Measurements from ENCODE around the gene EVC2.

EVC2 gene

DNA sequence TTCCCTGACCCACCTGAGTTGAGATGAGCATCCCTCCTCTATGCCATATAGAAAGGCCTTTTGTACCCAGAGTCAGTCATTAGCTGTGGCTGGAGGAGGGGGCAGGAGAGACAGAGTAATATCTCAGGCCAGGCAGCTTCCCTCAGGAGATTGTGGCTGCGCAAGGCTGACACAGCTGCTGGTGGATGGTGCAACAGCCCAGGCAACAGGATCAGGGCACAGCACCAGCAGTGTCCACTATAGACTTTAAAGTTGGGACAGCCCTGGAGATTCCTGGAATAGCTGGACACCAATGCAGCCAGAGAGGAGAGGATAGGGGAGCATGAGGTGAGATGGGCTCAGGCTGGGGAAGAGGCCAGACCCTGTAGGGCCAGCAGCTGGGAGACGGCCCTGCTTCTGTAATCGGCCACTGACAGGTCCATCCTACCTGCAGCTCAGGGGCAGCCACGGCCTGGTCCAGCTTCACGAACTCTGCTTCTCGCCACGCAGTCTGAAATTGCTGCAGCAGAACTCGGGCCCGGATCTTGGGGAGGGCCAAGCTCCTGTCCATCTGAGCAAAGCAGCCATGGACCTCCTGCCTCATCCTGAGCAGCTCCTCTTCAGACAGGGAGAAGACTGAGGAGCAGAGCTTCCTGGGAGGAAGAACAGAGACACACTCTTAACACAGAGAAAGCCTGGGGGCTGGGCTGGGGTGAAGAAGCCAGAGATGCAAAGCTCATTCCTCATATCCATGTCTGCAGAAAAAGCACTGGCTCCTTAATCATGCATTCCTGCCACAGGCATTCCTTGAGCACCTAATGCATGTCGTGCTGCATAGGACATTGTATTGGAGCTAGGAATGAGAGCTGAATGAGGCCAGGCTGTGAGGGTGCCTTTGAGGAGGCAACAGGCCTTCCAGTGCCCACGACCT lies 90.1 kb downstream of the EVC2 start:
- Histone ChIP-seq H3K18ac (ENCODE audit: low read length) (no peak overlapping the region), H3K79me1 (ENCODE audit: low read depth, low read length) (no peaks in the 10 kb centered on the region), H3K36me3 (replicated peaks in 1 of 2; ENCODE audit: control insufficient read depth in 2 of 2, insufficient read depth in 2 of 2, low read length in 2 of 2) (peaks cover 0 to 6% of the 10 kb centered on the region in 2 donors), H3K23ac (ENCODE audit: low read depth, low read length, poor library complexity) (no peak overlapping the region), H2BK5ac (ENCODE audit: low read length) (no peak overlapping the region), H2BK15ac (ENCODE audit: low read length) (no peak overlapping the region), H3K27me3 (ENCODE audit: control insufficient read depth in 3 of 3, insufficient read depth in 3 of 3, low read depth in 1 of 3, low read length in 3 of 3) (no peaks in the 10 kb centered on the region), H3K4me2 (ENCODE audit: insufficient read depth, low read length, poor library complexity, severe bottlenecking) (no peak overlapping the region), H3K4me3 (ENCODE audit: low read length in 2 of 2) (no peak overlapping the region), H3K4ac (ENCODE audit: low read length) (no peak overlapping the region), H3K27ac (replicated peaks; ENCODE audit: low read length) (no peak overlapping the region), H3K9ac (ENCODE audit: low read depth, low read length, poor library complexity) (no peak overlapping the region), H4K91ac (ENCODE audit: low read depth, low read length, poor library complexity) (no peak overlapping the region), H2AFZ (ENCODE audit: low read length) (no peak overlapping the region), H2AK5ac (ENCODE audit: low read depth, low read length) (no peak overlapping the region), H2BK12ac (ENCODE audit: low read length) (no peak overlapping the region), H3K9me3 (replicated peaks in 1 of 2; ENCODE audit: control insufficient read depth in 2 of 2, insufficient read depth in 1 of 2, low read depth in 1 of 2, low read length in 2 of 2) (peaks cover 0 to 1% of the 10 kb centered on the region in 2 donors), H4K8ac (ENCODE audit: low read depth, low read length) (no peak overlapping the region), H3K4me1 (ENCODE audit: control insufficient read depth in 2 of 2, insufficient read depth in 1 of 2, low read depth in 1 of 2, low read length in 2 of 2) (no peaks in the 10 kb centered on the region), H3K14ac (ENCODE audit: low read length) (no peak overlapping the region), H2BK120ac (ENCODE audit: low read depth, low read length) (no peak overlapping the region)
- no CpG with 5 or more reads among the region's 11 CpGs for WGBS, 2 donors (ENCODE audit: extremely low coverage in 2 of 2, insufficient read length in 2 of 2, insufficient replicate concordance in 1 of 2)
- DNase-seq (ENCODE audit: low spot score), result no peak

DNA sequence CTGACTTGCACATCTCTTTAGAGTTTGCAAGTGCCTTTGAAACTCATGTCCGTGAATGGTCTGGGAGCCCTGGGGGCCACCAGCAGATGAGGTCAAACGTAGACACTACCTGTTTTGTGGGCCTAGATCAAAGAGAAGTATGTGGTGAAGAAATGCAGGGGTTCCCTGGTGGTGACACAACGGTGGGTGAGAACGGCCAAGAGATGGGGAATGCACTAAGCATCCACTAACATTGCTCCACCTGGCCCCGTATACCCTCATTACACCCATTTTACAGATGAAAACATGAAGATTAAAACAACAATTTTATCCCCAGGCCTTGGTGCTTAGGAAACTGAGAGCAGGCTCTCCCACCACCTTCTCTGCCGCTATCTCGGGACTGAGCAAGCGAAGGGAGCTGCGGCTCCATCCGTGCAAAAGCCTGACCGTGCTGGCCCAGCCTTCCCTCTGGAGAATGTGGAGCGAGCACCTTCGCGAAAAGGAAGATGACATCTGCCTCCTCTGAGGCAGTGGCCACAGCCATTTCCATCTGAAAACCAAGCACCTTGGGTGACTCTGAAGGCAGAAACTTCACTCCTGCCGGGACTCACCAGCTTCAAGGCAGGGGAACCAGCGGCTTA lies 91.9 kb downstream of the EVC2 start:
- no peaks in the 10 kb centered on the region for H3K79me1 ChIP-seq (ENCODE audit: low read depth, low read length)
- no peak overlapping the region for H2BK12ac ChIP-seq (ENCODE audit: low read length)
- no peak overlapping the region for H2AK5ac ChIP-seq (ENCODE audit: low read depth, low read length)
- H3K4me1 ChIP-seq (ENCODE audit: control insufficient read depth in 2 of 2, insufficient read depth in 1 of 2, low read depth in 1 of 2, low read length in 2 of 2), result no peaks in the 10 kb centered on the region
- DNase-seq (ENCODE audit: low spot score), result no peak
- H3K23ac ChIP-seq (ENCODE audit: low read depth, low read length, poor library complexity), result no peak overlapping the region
- H3K9ac ChIP-seq (ENCODE audit: low read depth, low read length, poor library complexity), result peak overlapping the region; percentile 24
- no peak overlapping the region for H2BK5ac ChIP-seq (ENCODE audit: low read length)
- peaks cover 0 to 6% of the 10 kb centered on the region in 2 donors for H3K36me3 ChIP-seq (replicated peaks in 1 of 2; ENCODE audit: control insufficient read depth in 2 of 2, insufficient read depth in 2 of 2, low read length in 2 of 2)
- peaks cover 0 to 1% of the 10 kb centered on the region in 2 donors for H3K9me3 ChIP-seq (replicated peaks in 1 of 2; ENCODE audit: control insufficient read depth in 2 of 2, insufficient read depth in 1 of 2, low read depth in 1 of 2, low read length in 2 of 2)
- no peak overlapping the region for H4K8ac ChIP-seq (ENCODE audit: low read depth, low read length)
- H3K18ac ChIP-seq (ENCODE audit: low read length), result no peak overlapping the region
- H2BK120ac ChIP-seq (ENCODE audit: low read depth, low read length), result no peak overlapping the region
- no peak overlapping the region for H2AFZ ChIP-seq (ENCODE audit: low read length)
- no peaks in the 10 kb centered on the region for H3K27me3 ChIP-seq (ENCODE audit: control insufficient read depth in 3 of 3, insufficient read depth in 3 of 3, low read depth in 1 of 3, low read length in 3 of 3)
- no CpG with 5 or more reads among the region's 16 CpGs for WGBS, 2 donors (ENCODE audit: extremely low coverage in 2 of 2, insufficient read length in 2 of 2, insufficient replicate concordance in 1 of 2)
- no peak overlapping the region for H2BK15ac ChIP-seq (ENCODE audit: low read length)
- H3K14ac ChIP-seq (ENCODE audit: low read length), result no peak overlapping the region
- no peak overlapping the region for H3K4ac ChIP-seq (ENCODE audit: low read length)
- H3K4me2 ChIP-seq (ENCODE audit: insufficient read depth, low read length, poor library complexity, severe bottlenecking), result no peak overlapping the region
- no peak overlapping the region for H4K91ac ChIP-seq (ENCODE audit: low read depth, low read length, poor library complexity)
- no peak overlapping the region for H3K27ac ChIP-seq (replicated peaks; ENCODE audit: low read length)
- H3K4me3 ChIP-seq (ENCODE audit: low read length in 2 of 2), result no peak overlapping the region

- H3K9ac ChIP-seq (ENCODE audit: low read depth, low read length, poor library complexity), result no peak overlapping the region
- no peak overlapping the region for H3K18ac ChIP-seq (ENCODE audit: low read length)
- H3K4ac ChIP-seq (ENCODE audit: low read length), result no peak overlapping the region
- H2BK120ac ChIP-seq (ENCODE audit: low read depth, low read length), result no peak overlapping the region
- H3K4me1 ChIP-seq (ENCODE audit: control insufficient read depth in 2 of 2, insufficient read depth in 1 of 2, low read depth in 1 of 2, low read length in 2 of 2), result no peaks in the 10 kb centered on the region
- H3K27ac ChIP-seq (replicated peaks; ENCODE audit: low read length), result no peak overlapping the region
- H3K79me1 ChIP-seq (ENCODE audit: low read depth, low read length), result no peaks in the 10 kb centered on the region
- H4K91ac ChIP-seq (ENCODE audit: low read depth, low read length, poor library complexity), result no peak overlapping the region
- H2AK5ac ChIP-seq (ENCODE audit: low read depth, low read length), result no peak overlapping the region
- no peak overlapping the region for H2BK12ac ChIP-seq (ENCODE audit: low read length)
- peaks cover 0 to 6% of the 10 kb centered on the region in 2 donors for H3K36me3 ChIP-seq (replicated peaks in 1 of 2; ENCODE audit: control insufficient read depth in 2 of 2, insufficient read depth in 2 of 2, low read length in 2 of 2)
- WGBS, 2 donors (ENCODE audit: extremely low coverage in 2 of 2, insufficient read length in 2 of 2, insufficient replicate concordance in 1 of 2), result no CpG with 5 or more reads among the region's 10 CpGs
- H3K27me3 ChIP-seq (ENCODE audit: control insufficient read depth in 3 of 3, insufficient read depth in 3 of 3, low read depth in 1 of 3, low read length in 3 of 3), result no peaks in the 10 kb centered on the region
- no peak overlapping the region for H3K4me3 ChIP-seq (ENCODE audit: low read length in 2 of 2)
- H3K14ac ChIP-seq (ENCODE audit: low read length), result no peak overlapping the region
- H2BK15ac ChIP-seq (ENCODE audit: low read length), result no peak overlapping the region
- no peak overlapping the region for H4K8ac ChIP-seq (ENCODE audit: low read depth, low read length)
- no peak overlapping the region for H3K4me2 ChIP-seq (ENCODE audit: insufficient read depth, low read length, poor library complexity, severe bottlenecking)
- no peak overlapping the region for H2AFZ ChIP-seq (ENCODE audit: low read length)
- H2BK5ac ChIP-seq (ENCODE audit: low read length), result no peak overlapping the region
- no peak overlapping the region for H3K23ac ChIP-seq (ENCODE audit: low read depth, low read length, poor library complexity)
- no peak for DNase-seq (ENCODE audit: low spot score)
- peaks cover 0 to 1% of the 10 kb centered on the region in 2 donors for H3K9me3 ChIP-seq (replicated peaks in 1 of 2; ENCODE audit: control insufficient read depth in 2 of 2, insufficient read depth in 1 of 2, low read depth in 1 of 2, low read length in 2 of 2)
Measured at GRCh38 chr4:5615496-5616075, 92.8 kb downstream of the EVC2 start.

- no peak overlapping the region for H2BK15ac ChIP-seq (ENCODE audit: low read length)
- H4K8ac ChIP-seq (ENCODE audit: low read depth, low read length), result no peak overlapping the region
- H2AFZ ChIP-seq (ENCODE audit: low read length), result no peak overlapping the region
- no peak overlapping the region for H3K27ac ChIP-seq (replicated peaks; ENCODE audit: low read length)
- H2BK5ac ChIP-seq (ENCODE audit: low read length), result no peak overlapping the region
- DNase-seq (ENCODE audit: low spot score), result no peak
- WGBS, 2 donors (ENCODE audit: extremely low coverage in 2 of 2, insufficient read length in 2 of 2, insufficient replicate concordance in 1 of 2), result no CpG with 5 or more reads among the region's 5 CpGs
- H3K4me2 ChIP-seq (ENCODE audit: insufficient read depth, low read length, poor library complexity, severe bottlenecking), result no peak overlapping the region
- H3K79me1 ChIP-seq (ENCODE audit: low read depth, low read length), result no peaks in the 10 kb centered on the region
- no peak overlapping the region for H4K91ac ChIP-seq (ENCODE audit: low read depth, low read length, poor library complexity)
- H3K4ac ChIP-seq (ENCODE audit: low read length), result no peak overlapping the region
- H3K9ac ChIP-seq (ENCODE audit: low read depth, low read length, poor library complexity), result no peak overlapping the region
- no peaks in the 10 kb centered on the region for H3K4me1 ChIP-seq (ENCODE audit: control insufficient read depth in 2 of 2, insufficient read depth in 1 of 2, low read depth in 1 of 2, low read length in 2 of 2)
- H3K23ac ChIP-seq (ENCODE audit: low read depth, low read length, poor library complexity), result no peak overlapping the region
- no peak overlapping the region for H3K14ac ChIP-seq (ENCODE audit: low read length)
- no peak overlapping the region for H2BK12ac ChIP-seq (ENCODE audit: low read length)
- peaks cover 0 to 6% (median 0%) of the 10 kb centered on the region in 3 experiments for H3K27me3 ChIP-seq (ENCODE audit: control insufficient read depth in 3 of 3, insufficient read depth in 3 of 3, low read depth in 1 of 3, low read length in 3 of 3)
- H3K36me3 ChIP-seq (replicated peaks in 1 of 2; ENCODE audit: control insufficient read depth in 2 of 2, insufficient read depth in 2 of 2, low read length in 2 of 2), result peaks cover 0 to 2% of the 10 kb centered on the region in 2 donors
- H2BK120ac ChIP-seq (ENCODE audit: low read depth, low read length), result no peak overlapping the region
- no peak overlapping the region for H3K4me3 ChIP-seq (ENCODE audit: low read length in 2 of 2)
- H2AK5ac ChIP-seq (ENCODE audit: low read depth, low read length), result no peak overlapping the region
- H3K9me3 ChIP-seq (replicated peaks in 1 of 2; ENCODE audit: control insufficient read depth in 2 of 2, insufficient read depth in 1 of 2, low read depth in 1 of 2, low read length in 2 of 2), result no peaks in the 10 kb centered on the region
- H3K18ac ChIP-seq (ENCODE audit: low read length), result no peak overlapping the region
Measured at GRCh38 chr4:5611750-5612149, 96.6 kb downstream of the EVC2 start.

Measured in neuronal stem cell (in vitro differentiated cells).